ENCODE measurements around the gene CD44.

Gene CD44

GRCh38 chr11:35178873-35179272, 39.9 kb downstream of the CD44 start:
- peak; percentile 29 to 37 for DNase-seq

GRCh38 chr11:35179466-35180135, 40.6 kb downstream of the CD44 start:
- no peak for DNase-seq

GRCh38 chr11:35180317-35181233, 41.6 kb downstream of the CD44 start:
- no peak for DNase-seq

- DNase-seq: no peak
Observed at GRCh38 chr11:35182317-35182939, 43.5 kb downstream of the CD44 start.

- DNase-seq: no peak
Observed at GRCh38 chr11:35183326-35183925, 44.5 kb downstream of the CD44 start.

GRCh38 chr11:35185696-35186095, 46.7 kb downstream of the CD44 start:
- DNase-seq: no peak

GRCh38 chr11:35187996-35188395, 49.0 kb downstream of the CD44 start:
- no peak for DNase-seq

GRCh38 chr11:35190804-35191348, 51.9 kb downstream of the CD44 start:
- DNase-seq: peak; percentile 80 to 83

- DNase-seq: peak; percentile 41 to 52
Observed at GRCh38 chr11:35192347-35192746, 53.4 kb downstream of the CD44 start.

GRCh38 chr11:35193767-35194166, 54.8 kb downstream of the CD44 start:
- DNase-seq: no peak

GRCh38 chr11:35197292-35197691, 58.3 kb downstream of the CD44 start:
- peak in 1 of 2 donors; percentile 52 for DNase-seq

GRCh38 chr11:35200811-35201341, 61.9 kb downstream of the CD44 start:
- DNase-seq: no peak

- DNase-seq: no peak
Observed at GRCh38 chr11:35204614-35205013, 65.6 kb downstream of the CD44 start.

- DNase-seq: no peak
Observed at GRCh38 chr11:35206616-35207015, 67.6 kb downstream of the CD44 start.

- no peak for DNase-seq
Observed at GRCh38 chr11:35207471-35208403, 68.8 kb downstream of the CD44 start.

GRCh38 chr11:35208795-35209194, 69.8 kb downstream of the CD44 start:
- DNase-seq: no peak

GRCh38 chr11:35210876-35211546, 72.0 kb downstream of the CD44 start:
- DNase-seq: peak; percentile 75 to 80

- peak; percentile 77 to 98 for DNase-seq
Observed at GRCh38 chr11:35211952-35212351, 73.0 kb downstream of the CD44 start.

- DNase-seq: peak in 1 of 2 donors; percentile 38
Observed at GRCh38 chr11:35214226-35214770, 75.3 kb downstream of the CD44 start.

GRCh38 chr11:35214792-35215193, 75.8 kb downstream of the CD44 start:
- DNase-seq: peak; percentile 78 to 90
